ENCODE data around the gene YOD1. TPM values are rescaled to one million over a fixed set of nuclear protein-coding genes. Genes with fewer than 3 reads are reported as not detected.

YOD1 gene
- total RNA-seq, 1 experiment from 2014 or later: 12.5 TPM

DNA sequence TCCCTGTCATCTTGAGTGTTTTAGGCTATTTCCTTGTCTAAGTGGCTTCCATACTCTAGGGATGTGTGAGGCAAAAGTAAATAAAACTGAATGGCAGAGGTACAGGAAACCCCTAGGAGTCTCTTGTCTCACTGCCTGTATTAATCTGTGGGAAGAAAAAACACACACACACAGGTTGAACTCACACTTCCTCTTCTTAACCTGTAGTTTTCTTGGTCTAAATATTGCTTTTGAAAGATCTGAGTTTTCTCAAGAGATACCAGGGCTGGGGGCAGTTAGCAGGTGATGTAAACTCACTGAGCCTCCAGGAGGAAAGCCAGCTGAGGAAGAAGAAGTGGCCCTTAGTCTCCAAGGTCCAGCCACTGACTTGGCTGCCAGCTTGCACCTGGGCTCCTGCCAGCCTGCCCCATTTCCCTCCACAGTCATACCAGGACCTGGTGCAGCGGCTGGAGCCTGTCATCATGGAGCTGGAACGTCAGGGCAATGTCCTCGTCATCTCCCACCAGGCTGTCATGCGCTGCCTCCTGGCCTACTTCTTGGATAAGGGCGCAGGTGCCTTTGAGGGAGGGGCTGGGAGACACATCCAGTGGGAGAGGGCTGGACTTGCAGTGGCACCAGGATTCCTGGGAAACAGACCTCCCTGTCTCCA lies 19.0 kb upstream of the YOD1 start:
- H3K79me2 ChIP-seq (ENCODE audit: low read depth): no peaks in the 10 kb centered on the region
- no TSS peak for BruUV-seq (replicated peaks)
- DNase-seq: no peak
- H3K27me3 ChIP-seq (ENCODE audit: insufficient read depth, low read depth): no peaks in the 10 kb centered on the region
- CTCF ChIA-PET: no interaction called here
- TF ChIP-seq EZH2 (IDR thresholded peaks at IDR 0.05; ENCODE audit: low read depth): no peak
- TF ChIP-seq, protein P1, sequence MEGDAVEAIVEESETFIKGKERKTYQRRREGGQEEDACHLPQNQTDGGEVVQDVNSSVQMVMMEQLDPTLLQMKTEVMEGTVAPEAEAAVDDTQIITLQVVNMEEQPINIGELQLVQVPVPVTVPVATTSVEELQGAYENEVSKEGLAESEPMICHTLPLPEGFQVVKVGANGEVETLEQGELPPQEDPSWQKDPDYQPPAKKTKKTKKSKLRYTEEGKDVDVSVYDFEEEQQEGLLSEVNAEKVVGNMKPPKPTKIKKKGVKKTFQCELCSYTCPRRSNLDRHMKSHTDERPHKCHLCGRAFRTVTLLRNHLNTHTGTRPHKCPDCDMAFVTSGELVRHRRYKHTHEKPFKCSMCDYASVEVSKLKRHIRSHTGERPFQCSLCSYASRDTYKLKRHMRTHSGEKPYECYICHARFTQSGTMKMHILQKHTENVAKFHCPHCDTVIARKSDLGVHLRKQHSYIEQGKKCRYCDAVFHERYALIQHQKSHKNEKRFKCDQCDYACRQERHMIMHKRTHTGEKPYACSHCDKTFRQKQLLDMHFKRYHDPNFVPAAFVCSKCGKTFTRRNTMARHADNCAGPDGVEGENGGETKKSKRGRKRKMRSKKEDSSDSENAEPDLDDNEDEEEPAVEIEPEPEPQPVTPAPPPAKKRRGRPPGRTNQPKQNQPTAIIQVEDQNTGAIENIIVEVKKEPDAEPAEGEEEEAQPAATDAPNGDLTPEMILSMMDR (conservative IDR thresholded peaks at IDR 0.05): no peak
- no peaks in the 10 kb centered on the region for H3K4me1 ChIP-seq (replicated peaks; ENCODE audit: insufficient read depth)
- no peak overlapping the region for H3K27ac ChIP-seq
- POLR2A ChIA-PET (ENCODE audit: unreplicated experiment): no interaction called here
- H3K4me3 ChIP-seq: no peak overlapping the region
- H2AFZ ChIP-seq: no peak overlapping the region
- H3K9me2 ChIP-seq (ENCODE audit: insufficient read depth): no peaks in the 10 kb centered on the region
- intact Hi-C loops (cut with micrococcal nuclease; ENCODE audit: unreplicated experiment): no loop called here
- H3K4me2 ChIP-seq: no peak overlapping the region
- no peaks in the 10 kb centered on the region for H4K20me1 ChIP-seq (ENCODE audit: insufficient read depth)
- H3K36me3 ChIP-seq (ENCODE audit: low read depth): peaks cover 2% of the 10 kb centered on the region
- H3F3A ChIP-seq (ENCODE audit: insufficient read depth, low read depth): no peaks in the 10 kb centered on the region
- H3K9me3 ChIP-seq (ENCODE audit: insufficient read depth, low read depth): no peaks in the 10 kb centered on the region

DNA sequence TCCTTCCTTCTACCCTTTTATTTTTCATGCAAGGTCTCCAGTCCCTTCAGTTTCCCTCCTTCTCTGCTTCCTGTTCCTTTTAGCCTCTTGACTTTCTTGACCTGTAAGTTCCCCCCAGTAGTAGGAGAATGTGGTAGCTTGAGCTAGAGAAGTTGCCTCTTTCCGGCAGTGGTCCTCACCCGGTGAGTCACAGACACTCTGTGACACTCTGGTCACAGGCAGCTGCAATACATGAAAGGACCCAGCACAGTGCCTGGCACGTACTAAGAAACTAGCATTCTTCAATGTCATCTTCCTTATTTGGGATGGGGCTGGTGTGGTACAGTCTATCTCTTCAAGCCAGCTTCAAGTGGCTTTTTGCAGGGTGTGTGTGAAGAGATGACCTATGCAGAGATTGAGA lies 18.1 kb upstream of the YOD1 start:
- TF ChIP-seq, protein P1 (conservative IDR thresholded peaks at IDR 0.05): no peak
- no peak for TF ChIP-seq EZH2 (IDR thresholded peaks at IDR 0.05; ENCODE audit: low read depth)
- no peak overlapping the region for H3K4me2 ChIP-seq
- H3K27ac ChIP-seq: no peak overlapping the region
- no peak overlapping the region for H2AFZ ChIP-seq
- DNase-seq: no peak
- H3K36me3 ChIP-seq (ENCODE audit: low read depth): peaks cover 4% of the 10 kb centered on the region
- intact Hi-C loops (cut with micrococcal nuclease; ENCODE audit: unreplicated experiment): no loop called here
- CTCF ChIA-PET: interaction anchor here (0.7 kb wide), 1 partner anchor 10 kb away, joined by 4 read pairs; no protein-coding TSS in a partner anchor
- no peak overlapping the region for H3K4me3 ChIP-seq
- no peaks in the 10 kb centered on the region for H3K9me3 ChIP-seq (ENCODE audit: insufficient read depth, low read depth)
- H3K27me3 ChIP-seq (ENCODE audit: insufficient read depth, low read depth): no peaks in the 10 kb centered on the region
- H4K20me1 ChIP-seq (ENCODE audit: insufficient read depth): no peaks in the 10 kb centered on the region
- H3K9me2 ChIP-seq (ENCODE audit: insufficient read depth): no peaks in the 10 kb centered on the region
- no peaks in the 10 kb centered on the region for H3F3A ChIP-seq (ENCODE audit: insufficient read depth, low read depth)
- no peaks in the 10 kb centered on the region for H3K79me2 ChIP-seq (ENCODE audit: low read depth)
- no peaks in the 10 kb centered on the region for H3K4me1 ChIP-seq (replicated peaks; ENCODE audit: insufficient read depth)
- no TSS peak for BruUV-seq (replicated peaks)
- POLR2A ChIA-PET (ENCODE audit: unreplicated experiment): interaction anchor here (0.6 kb wide), 1 partner anchor 496 kb away, joined by 3 read pairs; no protein-coding TSS in a partner anchor

DNA sequence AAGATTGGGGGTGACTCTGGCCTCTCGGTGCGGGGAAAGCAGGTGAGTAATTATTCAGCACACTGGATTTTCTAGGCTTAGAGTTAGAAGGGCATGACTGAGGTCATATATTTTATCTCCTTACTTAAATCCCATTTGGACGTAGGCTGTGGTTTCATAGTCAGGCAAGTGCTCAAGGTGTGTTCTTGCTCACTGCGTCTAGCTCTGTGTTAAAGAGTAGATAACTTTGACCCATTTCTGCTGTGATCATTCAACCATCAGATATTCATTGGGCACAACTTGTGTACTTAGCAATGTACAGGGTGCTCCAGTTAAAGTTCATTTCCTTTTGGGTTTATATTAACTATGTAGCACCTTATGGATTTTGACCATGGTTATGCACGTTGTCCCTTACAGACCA lies 16.7 kb upstream of the YOD1 start:
- Histone ChIP-seq H3K4me2 (no peak overlapping the region), H3F3A (ENCODE audit: insufficient read depth, low read depth) (no peaks in the 10 kb centered on the region), H3K79me2 (ENCODE audit: low read depth) (no peaks in the 10 kb centered on the region), H2AFZ (no peak overlapping the region), H3K4me3 (no peak overlapping the region), H4K20me1 (ENCODE audit: insufficient read depth) (no peaks in the 10 kb centered on the region), H3K27ac (no peak overlapping the region), H3K36me3 (ENCODE audit: low read depth) (peaks cover 6% of the 10 kb centered on the region), H3K27me3 (ENCODE audit: insufficient read depth, low read depth) (no peaks in the 10 kb centered on the region), H3K9me2 (ENCODE audit: insufficient read depth) (no peaks in the 10 kb centered on the region), H3K4me1 (replicated peaks; ENCODE audit: insufficient read depth) (no peaks in the 10 kb centered on the region), H3K9me3 (ENCODE audit: insufficient read depth, low read depth) (no peaks in the 10 kb centered on the region)
- POLR2A ChIA-PET (ENCODE audit: unreplicated experiment): no interaction called here
- TF ChIP-seq, protein P1 (conservative IDR thresholded peaks at IDR 0.05): no peak
- TF ChIP-seq EZH2 (IDR thresholded peaks at IDR 0.05; ENCODE audit: low read depth): no peak
- CTCF ChIA-PET: interaction anchor here (1.1 kb wide), 1 partner anchor 85 kb away, joined by 10 read pairs; no protein-coding TSS in a partner anchor
- no peak for DNase-seq
- BruUV-seq (replicated peaks): no TSS peak
- intact Hi-C loops (cut with micrococcal nuclease; ENCODE audit: unreplicated experiment): no loop called here

All from PC-9 (cell line).